TTC549 (cell line): ENCODE measurements around the gene TESPA1.
"Not testable (repeated sequence)": the region's sequence is repeated elsewhere in the genome, so short reads cannot be mapped to it uniquely, and the experiment has no call there.

Experiments
- FAIRE-seq: peaks from 2 replicates; lab custom pipeline; 2012; peaks lifted over from hg19 to GRCh38; lab: Jason Lieb, UNC

The TESPA1 gene, protein sequence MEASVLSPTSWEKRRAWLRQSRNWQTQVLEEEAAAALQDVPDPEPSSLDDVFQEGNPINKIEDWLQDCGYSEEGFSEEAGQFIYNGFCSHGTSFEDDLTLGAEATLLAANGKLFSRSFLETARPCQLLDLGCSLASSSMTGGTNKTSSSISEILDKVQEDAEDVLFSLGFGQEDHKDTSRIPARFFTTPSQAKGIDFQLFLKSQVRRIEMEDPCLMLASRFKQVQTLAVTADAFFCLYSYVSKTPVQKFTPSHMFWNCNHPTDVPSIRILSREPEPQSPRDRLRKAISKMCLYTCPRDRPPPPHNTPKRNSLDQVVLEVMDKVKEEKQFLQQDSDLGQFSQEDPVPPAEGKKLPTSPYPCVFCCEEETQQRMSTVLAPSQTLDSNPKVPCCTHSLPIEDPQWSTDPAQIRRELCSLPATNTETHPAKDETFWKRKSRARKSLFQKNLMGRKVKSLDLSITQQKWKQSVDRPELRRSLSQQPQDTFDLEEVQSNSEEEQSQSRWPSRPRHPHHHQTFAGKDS

GRCh38 chr12:54984658-54985376, at the start of gene TESPA1:
Gene TESPA1, minus strand, starts transcription at chr12:54984762. Its CDS starts 10,200 bp downstream, at chr12:54974562.
- FAIRE-seq: no peak

GRCh38 chr12:55034218-55034617, 49.7 kb upstream of the TESPA1 start:
- no peak for FAIRE-seq

- no peak for FAIRE-seq
Measured at GRCh38 chr12:55025508-55025907, 40.9 kb upstream of the TESPA1 start.

DNA sequence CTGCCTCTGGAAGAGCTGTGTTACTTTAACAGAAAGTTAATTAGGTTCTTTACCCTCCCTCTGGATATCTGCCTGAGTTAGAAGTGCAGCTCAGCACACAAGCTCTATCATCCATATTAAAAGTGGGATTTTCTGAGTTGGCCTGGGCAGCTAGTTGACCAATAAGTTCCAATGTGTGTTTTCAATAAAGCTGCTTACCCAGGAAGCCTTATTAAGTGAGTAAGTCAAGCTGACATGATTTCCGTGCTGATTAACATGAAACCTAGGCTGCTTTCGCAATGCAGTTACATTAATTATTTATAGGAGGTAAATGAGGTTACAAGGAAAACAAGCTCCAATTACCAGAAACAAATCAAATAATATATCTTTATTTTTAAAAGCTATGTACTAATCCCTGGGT, 40.0 kb upstream of the TESPA1 start:
- no peak for FAIRE-seq

- FAIRE-seq: no peak
Measured at GRCh38 chr12:55019784-55020183, 35.2 kb upstream of the TESPA1 start, which contains the start of gene NEUROD4. Gene NEUROD4, plus strand, starts transcription at chr12:55019974. Its CDS starts 6,466 bp downstream, at chr12:55026440.

- no peak for FAIRE-seq
Measured at GRCh38 chr12:55017416-55017925, 32.9 kb upstream of the TESPA1 start.

GRCh38 chr12:55008944-55009585, 24.5 kb upstream of the TESPA1 start:
- FAIRE-seq: no peak

DNA sequence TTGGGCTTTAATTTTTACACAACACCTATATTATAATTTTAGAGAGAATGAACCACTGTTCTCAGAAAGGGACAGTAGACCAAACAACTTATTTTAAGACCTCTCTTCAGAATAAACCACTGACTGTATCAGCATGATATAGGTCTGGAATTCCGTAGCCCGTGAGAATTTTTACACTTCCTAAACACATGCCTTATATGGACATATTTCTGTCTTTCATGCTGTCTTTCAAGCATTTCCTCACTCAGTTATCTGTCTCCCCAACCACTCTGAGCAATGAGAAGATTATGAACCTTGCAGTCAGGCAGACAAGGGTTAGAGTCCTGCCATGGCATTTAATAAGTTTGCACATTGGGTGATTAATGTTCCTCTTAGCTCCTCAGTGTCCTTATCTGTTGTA, 17.8 kb upstream of the TESPA1 start:
- FAIRE-seq: no peak

- FAIRE-seq: no peak
Measured at GRCh38 chr12:55001198-55001868, 16.8 kb upstream of the TESPA1 start.

GRCh38 chr12:54998958-54999510, 14.5 kb upstream of the TESPA1 start:
- no peak for FAIRE-seq

- FAIRE-seq: no peak
Measured at GRCh38 chr12:54997929-54998522, 13.5 kb upstream of the TESPA1 start.

DNA sequence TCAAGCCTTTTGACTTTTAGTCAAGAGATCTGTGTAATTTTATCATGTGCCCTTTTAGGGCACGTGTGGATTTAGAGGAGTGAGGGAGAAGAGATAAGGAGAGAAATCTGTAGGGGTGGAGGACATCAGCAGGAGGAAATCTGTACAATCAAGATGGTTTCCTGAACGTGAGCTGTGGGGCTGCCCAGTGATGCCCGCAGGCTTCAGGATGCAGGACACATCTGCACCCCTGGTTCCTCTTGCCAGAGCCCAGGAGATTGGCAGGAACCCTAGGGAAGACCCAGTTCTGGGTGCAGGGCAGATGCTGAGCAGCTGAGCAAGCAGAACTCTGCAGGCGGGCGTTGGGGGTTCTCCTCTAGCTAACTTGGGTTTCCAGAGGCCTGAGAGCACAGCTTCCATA, 11.6 kb upstream of the TESPA1 start:
- FAIRE-seq: no peak

DNA sequence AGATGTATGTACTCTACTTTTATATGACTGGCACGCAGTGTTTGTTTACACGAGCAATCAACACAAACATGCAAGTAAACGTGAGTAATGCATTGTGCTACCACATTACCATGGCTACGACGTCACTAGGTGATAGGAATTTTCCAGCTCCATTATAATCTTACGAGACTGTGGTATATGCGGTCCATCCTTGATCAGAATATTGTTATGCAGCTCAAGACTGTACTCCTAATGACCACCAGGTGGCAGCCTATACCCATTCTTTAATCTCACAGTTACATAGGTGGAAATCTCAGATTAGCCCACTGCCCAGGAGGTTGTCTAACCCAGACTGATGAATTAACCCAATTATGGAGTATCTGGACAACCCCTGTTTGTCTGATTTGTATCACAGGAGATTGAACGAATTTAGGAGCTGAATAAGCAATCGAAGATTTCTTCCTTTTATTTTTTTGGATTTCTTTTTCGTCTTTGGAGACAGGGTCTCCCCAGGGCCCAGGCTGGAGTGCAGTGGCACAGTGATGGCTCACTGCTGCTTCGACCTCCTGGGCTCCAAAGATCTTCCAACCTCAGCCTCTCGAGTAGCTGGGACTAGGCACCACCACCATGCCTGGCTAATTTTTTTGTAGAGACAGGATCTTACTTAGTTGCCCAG, 8.7 kb upstream of the TESPA1 start:
- FAIRE-seq: peak; percentile 40

DNA sequence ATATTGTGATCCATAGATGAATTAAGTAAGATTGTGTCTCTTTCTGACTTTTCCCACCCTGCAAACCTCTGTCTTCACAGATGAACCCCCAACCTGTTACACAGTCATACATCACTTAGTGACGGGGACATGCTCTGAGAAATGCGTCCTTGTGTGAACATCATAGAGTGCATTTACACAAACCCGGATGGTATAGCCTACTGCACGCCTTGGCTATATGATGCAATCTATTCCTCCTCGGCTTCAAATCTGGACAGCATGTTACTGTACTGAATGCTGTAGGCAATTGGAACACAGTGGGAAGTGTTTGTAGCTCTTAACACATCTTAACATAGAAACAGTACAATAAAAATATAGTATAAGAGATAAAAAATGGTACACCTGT, 7.4 kb upstream of the TESPA1 start:
- no peak for FAIRE-seq

GRCh38 chr12:54991161-54991990, 6.8 kb upstream of the TESPA1 start:
- FAIRE-seq: no peak

GRCh38 chr12:54989829-54990228, 5.3 kb upstream of the TESPA1 start:
- FAIRE-seq: no peak

- no peak for FAIRE-seq
Measured at GRCh38 chr12:54988402-54989054, 4.0 kb upstream of the TESPA1 start.

GRCh38 chr12:54987611-54988231, 3.2 kb upstream of the TESPA1 start:
- FAIRE-seq: no peak

DNA sequence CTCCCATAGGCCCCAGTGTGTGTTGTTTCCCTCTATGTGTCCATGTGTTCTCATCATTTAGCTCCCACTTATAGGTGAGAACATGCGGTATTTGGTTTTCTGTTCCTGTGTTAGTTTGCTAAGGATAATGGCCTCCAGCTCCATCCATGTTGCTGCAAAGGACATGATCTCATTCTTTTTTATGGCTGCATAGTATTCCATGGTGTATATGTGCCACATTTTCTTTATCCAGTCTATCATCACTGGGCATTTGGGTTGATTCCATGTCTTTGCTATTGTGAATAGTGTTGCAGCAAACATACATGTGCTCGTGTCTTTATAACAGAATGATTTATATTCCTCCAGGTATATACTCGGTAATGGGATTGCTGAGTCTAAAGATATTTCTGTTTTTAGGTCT, 2.2 kb upstream of the TESPA1 start:
- not testable (repeated sequence) for FAIRE-seq
